Suprapubic skin (tissue), 4 donors: ENCODE results near the gene CACNA2D3.

Source experiments
- EP300 ChIP-seq: sonication (generic); formaldehyde crosslinking; IDR thresholded peaks from one replicate; pipeline ENCODE4 v1.6.1; 2017; ENCODE audit warnings: antibody characterized with exemption
- POLR2A ChIP-seq, 2 donors: fragments of 450-650 bp; IDR thresholded peaks; one replicate each; pipeline ENCODE4 v1.6.1; 2017; ENCODE audit warnings: antibody characterized with exemption in 2 of 2, mild to moderate bottlenecking in 2 of 2, moderate library complexity in 2 of 2
- POLR2AphosphoS5 ChIP-seq, 3 donors: sonication (generic); formaldehyde crosslinking; IDR thresholded peaks; one replicate each; pipeline ENCODE4 v1.6.1; 2017; ENCODE audit warnings: antibody characterized with exemption in 3 of 3
- TF ChIP-seq, protein P1 (sequence below), 2 donors: fragments of 200-600 bp in 1 of 2; fragments of 450-650 bp in 1 of 2; sonication (generic) in 1 of 2; IDR thresholded peaks; one replicate each; pipeline ENCODE4 v1.5.1; 2016 to 2019; ENCODE audit warnings: antibody characterized with exemption in 2 of 2, mild to moderate bottlenecking in 1 of 2, moderate library complexity in 1 of 2

DNA sequence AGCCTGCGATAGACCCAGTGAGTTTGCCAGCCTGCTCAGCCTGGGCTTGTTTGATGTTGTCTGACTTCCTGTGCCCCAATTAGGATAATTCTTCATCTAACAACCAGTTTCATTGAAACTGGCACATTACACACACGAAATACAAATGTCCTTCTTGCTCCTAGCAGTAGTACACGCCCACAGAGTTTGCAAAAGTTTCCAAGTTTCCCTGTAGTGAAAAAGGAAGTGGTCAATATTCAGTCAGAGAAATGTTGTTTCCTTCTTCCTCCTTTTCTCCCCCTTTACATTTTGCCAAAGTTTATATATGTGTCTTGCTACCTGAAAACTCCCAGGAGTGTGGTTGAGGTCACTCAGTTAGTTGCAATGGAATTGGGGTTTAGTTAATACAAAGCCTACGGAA is 863.9 kb downstream of the CACNA2D3 start:
- TF ChIP-seq POLR2A (IDR thresholded peaks at IDR 0.05) = no peak
- TF ChIP-seq, protein P1, sequence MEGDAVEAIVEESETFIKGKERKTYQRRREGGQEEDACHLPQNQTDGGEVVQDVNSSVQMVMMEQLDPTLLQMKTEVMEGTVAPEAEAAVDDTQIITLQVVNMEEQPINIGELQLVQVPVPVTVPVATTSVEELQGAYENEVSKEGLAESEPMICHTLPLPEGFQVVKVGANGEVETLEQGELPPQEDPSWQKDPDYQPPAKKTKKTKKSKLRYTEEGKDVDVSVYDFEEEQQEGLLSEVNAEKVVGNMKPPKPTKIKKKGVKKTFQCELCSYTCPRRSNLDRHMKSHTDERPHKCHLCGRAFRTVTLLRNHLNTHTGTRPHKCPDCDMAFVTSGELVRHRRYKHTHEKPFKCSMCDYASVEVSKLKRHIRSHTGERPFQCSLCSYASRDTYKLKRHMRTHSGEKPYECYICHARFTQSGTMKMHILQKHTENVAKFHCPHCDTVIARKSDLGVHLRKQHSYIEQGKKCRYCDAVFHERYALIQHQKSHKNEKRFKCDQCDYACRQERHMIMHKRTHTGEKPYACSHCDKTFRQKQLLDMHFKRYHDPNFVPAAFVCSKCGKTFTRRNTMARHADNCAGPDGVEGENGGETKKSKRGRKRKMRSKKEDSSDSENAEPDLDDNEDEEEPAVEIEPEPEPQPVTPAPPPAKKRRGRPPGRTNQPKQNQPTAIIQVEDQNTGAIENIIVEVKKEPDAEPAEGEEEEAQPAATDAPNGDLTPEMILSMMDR (IDR thresholded peaks at IDR 0.05) = no peak
- no peak for TF ChIP-seq POLR2AphosphoS5 (IDR thresholded peaks at IDR 0.05)
- no peak for TF ChIP-seq EP300
